ENCODE measurements around the gene PDHB. TPM values are rescaled to one million over a fixed set of nuclear protein-coding genes. Genes with fewer than 3 reads are reported as not detected.

Gene PDHB
- total RNA-seq, 1 donor from 2014 or later = 76.1 TPM

Other genes with a start within 250 kb of the PDHB start
- gene DNASE1L3, start 222.9 kb downstream of the PDHB start, total RNA-seq = 13.3 TPM
- gene ABHD6, start 196.0 kb downstream of the PDHB start, total RNA-seq = 18.9 TPM
- gene RPP14, start 127.6 kb downstream of the PDHB start, total RNA-seq = 16.9 TPM
- 3.7 TPM for gene HTD2, start 127.3 kb downstream of the PDHB start, total RNA-seq
- gene PXK, start 100.9 kb downstream of the PDHB start, total RNA-seq = 59.9 TPM
- gene KCTD6, start 58.3 kb upstream of the PDHB start, total RNA-seq = 19.6 TPM
- gene ACOX2, start 103.4 kb upstream of the PDHB start, total RNA-seq = 24.8 TPM
- gene FAM107A, start 143.6 kb upstream of the PDHB start, total RNA-seq = 88.6 TPM
- gene FAM3D, start 232.9 kb upstream of the PDHB start, total RNA-seq = 13.5 TPM

Data from vagina (tissue), 1 donor.